IMR-90 (cell line): ENCODE measurements around the gene ZDBF2. TPM values are rescaled to one million over a fixed set of nuclear protein-coding genes. Genes with fewer than 3 reads are reported as not detected.

Experiments
- ATAC-seq: fragments of 200-7000 bp; cut with Tn5 transposase; 2 replicates; pipeline ENCODE4 v1.9.1; 2020; ENCODE audit warnings: low read depth, mild to moderate bottlenecking, moderate library complexity
- BruUV-seq: library from RNA; stranded (reverse); fragments of 400-500 nt; replicated peaks from 2 replicates; lab custom pipeline; 2021; lab: Mats Ljungman, UMichigan
- CTCF ChIA-PET: fragments of 300-600 bp; formaldehyde crosslinking; extraction: SDS; loops from one replicate; lab custom pipeline; 2021; ENCODE audit warnings: antibody characterized with exemption; lab: Yijun Ruan, JAX
- POLR2A ChIA-PET: fragments of 300-600 bp; sonication (Branson Sonifier 250); formaldehyde crosslinking; loops from one replicate; lab custom pipeline; 2022; ENCODE audit warnings: antibody characterized with exemption; ENCODE audit not compliant: unreplicated experiment; lab: Charles Lee
- DNase-seq: peaks from one replicate; pipeline ENCODE4 v3.0.0; 2013
- H2AFZ ChIP-seq: replicated peaks from 2 replicates; pipeline ENCODE3; 2013; ENCODE audit warnings: low read length, mild to moderate bottlenecking; ENCODE audit not compliant: poor library complexity
- H2AK5ac ChIP-seq: 2 replicates; pipeline ENCODE4 v1.6.1; 2013; ENCODE audit warnings: low read depth, low read length, inconsistent platforms
- H2AK9ac ChIP-seq: replicated peaks from 2 replicates; pipeline ENCODE3; 2013; ENCODE audit warnings: mild to moderate bottlenecking, low read depth, low read length, moderate library complexity; ENCODE audit not compliant: poor library complexity
- H2BK120ac ChIP-seq: 2 replicates; pipeline ENCODE4 v1.6.1; 2013; ENCODE audit warnings: low read depth, low read length, inconsistent platforms
- H2BK15ac ChIP-seq: 3 replicates; pipeline ENCODE4 v1.6.1; 2013; ENCODE audit warnings: low read depth, low read length, inconsistent platforms
- H2BK20ac ChIP-seq: 2 replicates; pipeline ENCODE4 v1.6.1; 2013; ENCODE audit warnings: low read depth, mild to moderate bottlenecking, inconsistent platforms, low read length, moderate library complexity
- H2BK5ac ChIP-seq: 2 replicates; pipeline ENCODE4 v1.6.1; 2013; ENCODE audit warnings: mild to moderate bottlenecking, low read depth, low read length, inconsistent platforms; ENCODE audit not compliant: poor library complexity, severe bottlenecking
- H3K14ac ChIP-seq: replicated peaks from 2 replicates; pipeline ENCODE4 v1.6.1; 2013; ENCODE audit warnings: low read depth, low read length, inconsistent platforms
- H3K18ac ChIP-seq: 2 replicates; pipeline ENCODE4 v1.6.1; 2013; ENCODE audit warnings: low read depth, low read length, control low read depth
- H3K23ac ChIP-seq: 2 replicates; pipeline ENCODE4 v1.6.1; 2013; ENCODE audit warnings: low read depth, low read length, inconsistent platforms
- H3K27ac ChIP-seq: 2 replicates; pipeline ENCODE4 v1.5.1; 2013; ENCODE audit warnings: mild to moderate bottlenecking, control low read depth, low read length; ENCODE audit not compliant: insufficient read depth
- H3K27me3 ChIP-seq: 2 replicates; pipeline ENCODE4 v1.6.1; 2013; ENCODE audit warnings: low read length; ENCODE audit not compliant: control insufficient read depth, insufficient read depth
- H3K36me3 ChIP-seq: 2 replicates; pipeline ENCODE4 v1.6.1; 2013; ENCODE audit warnings: low read length, mixed read lengths; ENCODE audit not compliant: control insufficient read depth, insufficient read depth
- H3K4ac ChIP-seq: 2 replicates; pipeline ENCODE4 v1.6.1; 2013; ENCODE audit warnings: low read depth, low read length, inconsistent platforms
- H3K4me1 ChIP-seq: 2 replicates; pipeline ENCODE4 v1.6.1; 2013; ENCODE audit warnings: low read length, mixed read lengths; ENCODE audit not compliant: control insufficient read depth, insufficient read depth
- H3K4me2 ChIP-seq: 2 replicates; pipeline ENCODE4 v1.6.1; 2013; ENCODE audit warnings: low read depth, mild to moderate bottlenecking, control low read depth, low read length, moderate library complexity
- H3K4me3 ChIP-seq: 2 replicates; pipeline ENCODE4 v1.5.1; 2013; ENCODE audit warnings: low read depth, mild to moderate bottlenecking, control low read depth, low read length, moderate library complexity; ENCODE audit not compliant: insufficient read depth
- H3K56ac ChIP-seq: 2 replicates; pipeline ENCODE4 v1.6.1; 2013; ENCODE audit warnings: low read length, inconsistent platforms; ENCODE audit not compliant: insufficient read depth; ENCODE audit errors: extremely low read depth
- H3K79me1 ChIP-seq, 2 experiments: 2 replicates each; pipeline ENCODE4 v1.6.1; 2013; ENCODE audit warnings: low read length in 2 of 2, inconsistent platforms in 1 of 2, low read depth in 1 of 2
- H3K9ac ChIP-seq: 2 replicates; pipeline ENCODE4 v1.6.1; 2013; ENCODE audit warnings: low read depth, low read length, control low read depth
- H3K9me1 ChIP-seq: 2 replicates; pipeline ENCODE4 v1.6.1; 2013; ENCODE audit warnings: low read length, inconsistent platforms; ENCODE audit not compliant: insufficient read depth
- H3K9me3 ChIP-seq: 2 replicates; pipeline ENCODE4 v1.6.1; 2013; ENCODE audit warnings: low read length; ENCODE audit not compliant: control insufficient read depth, insufficient read depth
- H4K20me1 ChIP-seq: 2 replicates; pipeline ENCODE4 v1.6.1; 2013; ENCODE audit warnings: low read length, inconsistent platforms; ENCODE audit not compliant: insufficient read depth
- H4K5ac ChIP-seq: 2 replicates; pipeline ENCODE4 v1.6.1; 2013; ENCODE audit warnings: mild to moderate bottlenecking, low read depth, low read length, control low read depth
- H4K8ac ChIP-seq, 2 experiments: 2 replicates each; pipeline ENCODE4 v1.6.1; 2013; ENCODE audit warnings: low read depth in 2 of 2, low read length in 2 of 2, control low read depth in 1 of 2, inconsistent platforms in 1 of 2
- H4K91ac ChIP-seq: 2 replicates; pipeline ENCODE4 v1.6.1; 2013; ENCODE audit warnings: low read depth, low read length, inconsistent platforms; ENCODE audit not compliant: insufficient read depth
- BHLHE40 ChIP-seq: fragments of 150-350 bp; IDR thresholded peaks from 2 replicates; pipeline ENCODE4 v1.6.1; 2016; ENCODE audit warnings: mild to moderate bottlenecking, low read depth, low read length
- CEBPB ChIP-seq: IDR thresholded peaks from 2 replicates; pipeline ENCODE4 v1.6.1; 2012; ENCODE audit warnings: low read depth, low read length, improper control_type of control experiment
- CHD1 ChIP-seq: IDR thresholded peaks from 2 replicates; pipeline ENCODE4 v1.6.1; 2012; ENCODE audit warnings: low read depth, low read length, improper control_type of control experiment
- FOS ChIP-seq: fragments of 150-350 bp; IDR thresholded peaks from 2 replicates; pipeline ENCODE4 v1.6.1; 2016; ENCODE audit warnings: low read depth, low read length
- MAZ ChIP-seq: IDR thresholded peaks from 2 replicates; pipeline ENCODE4 v1.6.1; 2012; ENCODE audit warnings: low read depth, mild to moderate bottlenecking, low read length, improper control_type of control experiment, moderate library complexity, borderline replicate concordance
- MXI1 ChIP-seq: IDR thresholded peaks from 2 replicates; pipeline ENCODE4 v1.6.1; 2012; ENCODE audit warnings: low read depth, mild to moderate bottlenecking, low read length, moderate library complexity, borderline replicate concordance
- NFE2L2 ChIP-seq: fragments of 150-350 bp; IDR thresholded peaks from 2 replicates; pipeline ENCODE4 v1.6.1; 2016; ENCODE audit warnings: low read depth, mild to moderate bottlenecking, low read length
- POLR2A ChIP-seq: IDR thresholded peaks from 2 replicates; pipeline ENCODE4 v1.6.1; 2012; ENCODE audit warnings: mild to moderate bottlenecking, low read depth, low read length
- RAD21 ChIP-seq: IDR thresholded peaks from 2 replicates; pipeline ENCODE4 v1.6.1; 2012; ENCODE audit warnings: low read length, improper control_type of control experiment
- RCOR1 ChIP-seq: IDR thresholded peaks from 2 replicates; pipeline ENCODE4 v1.6.1; 2012; ENCODE audit warnings: mild to moderate bottlenecking, low read length, improper control_type of control experiment; ENCODE audit not compliant: insufficient replicate concordance
- RFX5 ChIP-seq: IDR thresholded peaks from 2 replicates; pipeline ENCODE4 v1.8.0; 2012; ENCODE audit warnings: low read depth, mild to moderate bottlenecking, low read length, moderate library complexity
- SMC3 ChIP-seq: fragments of 150-350 bp; IDR thresholded peaks from 2 replicates; pipeline ENCODE4 v1.6.1; 2016; ENCODE audit warnings: low read depth, mild to moderate bottlenecking, antibody characterized with exemption, low read length, moderate library complexity
- WGBS, 2 experiments: methylation state at CpG; one replicate each; pipeline versions ENCODE4 v1.1.5 to v1.1.7; 2013; ENCODE audit warnings: missing lambda C conversion rate in 2 of 2; ENCODE audit not compliant: insufficient read length in 1 of 2; ENCODE audit errors: extremely low coverage in 2 of 2; 5-methylcytosine and 5-hydroxymethylcytosine counted together
- dilution Hi-C: fragments of 300-500 bp; cut with HindIII; formaldehyde crosslinking; loops from one replicate; pipeline ENCODE4 v1.14.3; 2018; ENCODE audit warnings: low sequenced_read_pairs; ENCODE audit not compliant: unreplicated experiment
- in situ Hi-C: fragments of 300-500 bp; cut with MboI; formaldehyde crosslinking; loops from 3 replicates; pipeline ENCODE4 v1.14.3; 2019; ENCODE audit warnings: low sequenced_read_pairs, inconsistent platforms, mixed read lengths
- intact Hi-C: fragments of 100-400 bp; cut with micrococcal nuclease; formaldehyde crosslinking; loops from 2 replicates; pipeline ENCODE4 v1.10.0; 2022
- polyA plus RNA-seq, 3 experiments: library from polyadenylated mRNA; depleted of rRNA; stranded (reverse); fragments of >200 nt; gene quantifications; 2 replicates each; pipeline ENCODE4 v1.2.3, GENCODE V29; 2012; ENCODE audit warnings: low replicate concordance in 1 of 3
- total RNA-seq: library from RNA; depleted of rRNA; stranded (reverse); fragments of >200 nt; gene quantifications from 2 replicates; pipeline ENCODE4 v1.2.3, GENCODE V29; 2012
- TF ChIP-seq, protein P1 (sequence below): fragments of 150-350 bp; IDR thresholded peaks from 2 replicates; pipeline ENCODE4 v1.6.1; 2016; ENCODE audit warnings: low read depth, mild to moderate bottlenecking, low read length, moderate library complexity, borderline replicate concordance
- TF ChIP-seq, protein P2 (sequence below): fragments of 150-350 bp; IDR thresholded peaks from 2 replicates; pipeline ENCODE4 v1.6.1; 2017; ENCODE audit warnings: mild to moderate bottlenecking, antibody characterized with exemption, low read length, low read depth
- TF ChIP-seq, protein P3 (sequence below): conservative IDR thresholded peaks from 2 replicates; pipeline ENCODE4 v1.5.1; 2012; ENCODE audit warnings: mild to moderate bottlenecking, low read depth, low read length, improper control_type of control experiment

Gene ZDBF2
- total and polyA plus RNA-seq, 2 of the 4 experiments (the other 2 are of a cell fraction) = 1.9 to 10.2 TPM

DNA sequence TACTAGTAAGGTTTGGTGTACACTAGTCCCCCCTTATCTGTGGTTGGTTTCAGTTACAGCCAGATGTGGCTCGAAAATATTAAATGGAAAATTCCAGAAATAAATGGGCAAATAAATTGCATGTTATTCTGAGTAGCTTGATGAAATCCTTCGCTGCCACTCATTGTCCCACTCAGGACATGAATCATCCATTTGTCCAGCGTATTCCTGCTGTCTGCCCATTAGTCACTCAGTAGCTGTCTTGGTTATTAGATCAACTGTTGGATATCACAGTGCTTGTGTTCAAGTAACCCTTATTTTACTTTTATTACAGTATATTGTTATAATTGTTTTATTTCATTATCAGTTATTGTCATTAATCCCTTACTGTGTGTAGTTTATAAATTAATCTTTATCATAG lies 21.7 kb downstream of the ZDBF2 start:
- CTCF ChIA-PET = no interaction called here
- no peak for ATAC-seq
- DNase-seq = peak; percentile 17

More for the DNA sequence above, 21.7 kb downstream of the ZDBF2 start:
- no CpG with 5 or more reads among the region's 3 CpGs for WGBS, 2 experiments
- Histone ChIP-seq H3K4me2 (no peak overlapping the region), H2BK15ac (no peak overlapping the region), H4K5ac (no peak overlapping the region), H3K36me3 (0 out of 2 replicates have a peak, but pooled peaks cover 3% of the 10 kb centered on the region), H2AFZ (no peak overlapping the region), H2BK120ac (no peak overlapping the region), H3K79me1 (no peaks in the 10 kb centered on the region), H2BK20ac (no peak overlapping the region), H3K9ac (no peak overlapping the region), H3K4me1 (no peaks in the 10 kb centered on the region), H3K56ac (no peak overlapping the region), H3K27ac (no peak overlapping the region), H3K9me1 (no peaks in the 10 kb centered on the region), H3K14ac (no peak overlapping the region), H3K18ac (no peak overlapping the region), H2AK5ac (no peak overlapping the region), H4K91ac (no peak overlapping the region), H3K23ac (no peak overlapping the region), H3K9me3 (no peaks in the 10 kb centered on the region), H4K8ac (no peak overlapping the region), H4K20me1 (no peaks in the 10 kb centered on the region), H3K27me3 (no peaks in the 10 kb centered on the region), H2BK5ac (no peak overlapping the region), H3K4ac (no peak overlapping the region), H3K4me3 (no peak overlapping the region), H2AK9ac (no peak overlapping the region)
- TF ChIP-seq MAZ (no peak), FOS (no peak), SMC3 (no peak), POLR2A (no peak), BHLHE40 (no peak), RFX5 (no peak), RAD21 (no peak), RCOR1 (no peak), CHD1 (no peak), CEBPB (no peak), NFE2L2 (no peak), MXI1 (no peak)
- TF ChIP-seq, protein P1, sequence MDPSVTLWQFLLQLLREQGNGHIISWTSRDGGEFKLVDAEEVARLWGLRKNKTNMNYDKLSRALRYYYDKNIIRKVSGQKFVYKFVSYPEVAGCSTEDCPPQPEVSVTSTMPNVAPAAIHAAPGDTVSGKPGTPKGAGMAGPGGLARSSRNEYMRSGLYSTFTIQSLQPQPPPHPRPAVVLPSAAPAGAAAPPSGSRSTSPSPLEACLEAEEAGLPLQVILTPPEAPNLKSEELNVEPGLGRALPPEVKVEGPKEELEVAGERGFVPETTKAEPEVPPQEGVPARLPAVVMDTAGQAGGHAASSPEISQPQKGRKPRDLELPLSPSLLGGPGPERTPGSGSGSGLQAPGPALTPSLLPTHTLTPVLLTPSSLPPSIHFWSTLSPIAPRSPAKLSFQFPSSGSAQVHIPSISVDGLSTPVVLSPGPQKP = no peak
- TF ChIP-seq, protein P2, sequence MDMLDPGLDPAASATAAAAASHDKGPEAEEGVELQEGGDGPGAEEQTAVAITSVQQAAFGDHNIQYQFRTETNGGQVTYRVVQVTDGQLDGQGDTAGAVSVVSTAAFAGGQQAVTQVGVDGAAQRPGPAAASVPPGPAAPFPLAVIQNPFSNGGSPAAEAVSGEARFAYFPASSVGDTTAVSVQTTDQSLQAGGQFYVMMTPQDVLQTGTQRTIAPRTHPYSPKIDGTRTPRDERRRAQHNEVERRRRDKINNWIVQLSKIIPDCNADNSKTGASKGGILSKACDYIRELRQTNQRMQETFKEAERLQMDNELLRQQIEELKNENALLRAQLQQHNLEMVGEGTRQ = no peak
- TF ChIP-seq, protein P3, sequence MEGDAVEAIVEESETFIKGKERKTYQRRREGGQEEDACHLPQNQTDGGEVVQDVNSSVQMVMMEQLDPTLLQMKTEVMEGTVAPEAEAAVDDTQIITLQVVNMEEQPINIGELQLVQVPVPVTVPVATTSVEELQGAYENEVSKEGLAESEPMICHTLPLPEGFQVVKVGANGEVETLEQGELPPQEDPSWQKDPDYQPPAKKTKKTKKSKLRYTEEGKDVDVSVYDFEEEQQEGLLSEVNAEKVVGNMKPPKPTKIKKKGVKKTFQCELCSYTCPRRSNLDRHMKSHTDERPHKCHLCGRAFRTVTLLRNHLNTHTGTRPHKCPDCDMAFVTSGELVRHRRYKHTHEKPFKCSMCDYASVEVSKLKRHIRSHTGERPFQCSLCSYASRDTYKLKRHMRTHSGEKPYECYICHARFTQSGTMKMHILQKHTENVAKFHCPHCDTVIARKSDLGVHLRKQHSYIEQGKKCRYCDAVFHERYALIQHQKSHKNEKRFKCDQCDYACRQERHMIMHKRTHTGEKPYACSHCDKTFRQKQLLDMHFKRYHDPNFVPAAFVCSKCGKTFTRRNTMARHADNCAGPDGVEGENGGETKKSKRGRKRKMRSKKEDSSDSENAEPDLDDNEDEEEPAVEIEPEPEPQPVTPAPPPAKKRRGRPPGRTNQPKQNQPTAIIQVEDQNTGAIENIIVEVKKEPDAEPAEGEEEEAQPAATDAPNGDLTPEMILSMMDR = no peak
- no TSS peak for BruUV-seq
- POLR2A ChIA-PET = no interaction called here
- dilution Hi-C loops (no loop called here), intact Hi-C loops (no loop called here), in situ Hi-C loops (no loop called here)
